Naive B cell (primary cell): Measurements from ENCODE around the gene ME3. TPM values are rescaled to one million over a fixed set of nuclear protein-coding genes. Genes with fewer than 3 reads are reported as not detected.

ENCODE experiments used
- ATAC-seq, 2 donors: fragments of 150-1000 bp; cut with Tn5 transposase; 2 replicates each; pipeline ENCODE4 v1.10.0; 2021; ENCODE audit warnings: low read depth in 2 of 2, mild to moderate bottlenecking in 2 of 2, moderate library complexity in 2 of 2
- DNase-seq: peaks from one replicate; pipeline ENCODE4 v3.0.0; 2022
- H3K27ac Mint-ChIP-seq, 6 donors: one replicate each; pipeline ENCODE4 v1.8.0; 2020 to 2022; ENCODE audit warnings: mild to moderate bottlenecking in 6 of 6, mixed read lengths in 6 of 6, moderate library complexity in 5 of 6, inconsistent platforms in 2 of 6
- H3K27me3 Mint-ChIP-seq, 3 donors: one replicate each; pipeline ENCODE4 v1.8.0; 2021 to 2022; ENCODE audit warnings: mixed read lengths in 3 of 3, mild to moderate bottlenecking in 1 of 3
- H3K36me3 Mint-ChIP-seq, 2 donors: one replicate each; pipeline ENCODE4 v1.8.0; 2020 to 2022; ENCODE audit warnings: mixed read lengths in 2 of 2, inconsistent platforms in 1 of 2, mild to moderate bottlenecking in 1 of 2
- H3K4me1 Mint-ChIP-seq, 3 donors: one replicate each; pipeline ENCODE4 v1.8.0; 2020 to 2022; ENCODE audit warnings: mixed read lengths in 3 of 3, inconsistent platforms in 1 of 3, mild to moderate bottlenecking in 1 of 3, moderate library complexity in 1 of 3
- H3K4me3 Mint-ChIP-seq, 8 donors: one replicate each; pipeline ENCODE4 v1.8.0; 2020 to 2022; ENCODE audit warnings: mild to moderate bottlenecking in 8 of 8, mixed read lengths in 8 of 8, moderate library complexity in 8 of 8, inconsistent platforms in 2 of 8
- H3K9me3 Mint-ChIP-seq, 7 donors: one replicate each; pipeline ENCODE4 v1.8.0; 2020 to 2022; ENCODE audit warnings: mixed read lengths in 7 of 7, mild to moderate bottlenecking in 5 of 7, inconsistent platforms in 2 of 7, moderate library complexity in 1 of 7
- polyA plus RNA-seq, 6 donors: library from polyadenylated mRNA; unstranded; fragments of 300-500 nt; fragmentation: Illumina TruSeq; gene quantifications; one replicate each; pipeline ENCODE4 v1.2.3, GENCODE V29; 2021; ENCODE audit warnings: low read depth in 6 of 6

ME3 gene
- polyA plus RNA-seq, 6 donors from 2014 or later, result not detected

DNA sequence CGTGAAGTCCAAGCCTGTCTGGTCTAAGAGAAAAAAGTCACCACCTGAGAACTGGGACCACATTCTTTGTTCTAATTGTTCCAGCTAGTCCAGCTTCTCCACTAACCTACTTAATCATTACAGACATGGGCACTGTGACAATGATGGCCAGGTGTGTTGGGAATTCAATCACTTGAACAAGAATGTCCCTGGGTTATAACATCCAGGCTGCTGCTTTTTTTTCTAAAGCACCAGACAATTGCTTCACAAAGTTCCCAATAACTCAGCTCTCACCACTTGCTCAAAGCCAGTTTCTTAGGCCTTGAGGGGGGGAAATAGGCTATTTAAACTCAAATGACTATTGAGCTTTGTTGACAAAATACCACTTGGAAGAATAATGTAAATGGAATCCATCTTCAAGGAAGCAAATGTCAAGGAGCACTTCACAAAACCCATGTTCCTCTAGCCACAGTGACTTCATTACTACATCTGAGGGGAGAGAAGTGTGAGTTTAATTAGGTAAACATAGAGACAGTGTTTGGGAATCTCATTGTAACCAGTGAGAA, 80.3 kb downstream of the ME3 start:
- Mint-ChIP-seq H3K9me3 (peaks cover 0 to 4% (median 0%) of the 10 kb centered on the region in 7 donors), H3K4me3 (no peak overlapping the region), H3K36me3 (no peaks in the 10 kb centered on the region), H3K4me1 (no peaks in the 10 kb centered on the region), H3K27me3 (no peaks in the 10 kb centered on the region), H3K27ac (no peak overlapping the region)
- ATAC-seq (no peak), DNase-seq (no peak)

DNA sequence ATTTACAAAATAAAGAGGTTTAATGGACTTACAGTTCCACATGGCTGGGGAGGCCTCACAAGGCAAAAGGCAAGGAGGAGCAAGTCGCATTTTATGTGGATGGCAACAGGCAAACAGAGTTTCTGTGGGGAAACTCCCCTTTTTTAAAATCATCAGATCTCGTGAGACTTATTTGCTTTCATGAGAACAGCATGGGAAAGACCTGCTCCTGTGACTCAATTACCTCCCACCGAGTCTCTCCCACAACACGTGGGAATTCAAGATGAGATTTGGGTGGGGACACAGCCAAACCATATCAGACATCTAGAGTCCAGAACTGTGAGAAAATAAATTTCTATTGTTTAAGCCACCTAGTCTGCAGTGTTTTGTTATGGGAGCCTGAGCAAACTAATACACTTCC, 80.8 kb downstream of the ME3 start:
- Mint-ChIP-seq H3K27me3 (no peaks in the 10 kb centered on the region), H3K36me3 (no peaks in the 10 kb centered on the region), H3K4me1 (no peaks in the 10 kb centered on the region), H3K9me3 (peaks cover 0 to under 1% (median 0%) of the 10 kb centered on the region in 7 donors), H3K4me3 (no peak overlapping the region), H3K27ac (peak overlapping the region in 2 of 6 donors; percentile 70 to 75)
- no peak for ATAC-seq
- DNase-seq, result no peak

GRCh38 chr11:86589856-86590589, 82.4 kb downstream of the ME3 start:
- Mint-ChIP-seq H3K27ac (peak overlapping the region in 1 of 6 donors; percentile 17), H3K4me1 (no peaks in the 10 kb centered on the region), H3K4me3 (no peak overlapping the region), H3K36me3 (no peaks in the 10 kb centered on the region), H3K27me3 (no peaks in the 10 kb centered on the region), H3K9me3 (no peaks in the 10 kb centered on the region)
- no peak for DNase-seq
- ATAC-seq, result no peak

DNA sequence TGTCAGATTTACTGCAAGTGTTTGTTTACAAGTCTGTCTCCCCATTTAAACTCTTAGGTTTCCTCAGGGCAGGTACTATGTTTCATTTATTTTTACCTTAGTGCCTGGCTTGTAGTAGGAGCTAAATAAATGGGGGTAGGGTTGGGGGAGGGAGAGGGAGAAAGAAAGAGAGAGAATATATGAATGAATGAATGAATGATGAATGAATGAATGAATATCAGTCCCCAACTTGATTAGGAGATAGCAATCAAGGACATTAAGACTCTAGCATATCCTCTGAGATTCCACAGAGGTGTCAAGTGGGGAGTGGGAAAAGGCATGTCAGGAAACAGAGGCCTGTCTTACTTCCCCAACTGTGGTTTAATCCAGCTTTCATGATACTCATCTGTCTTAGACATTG, 83.2 kb downstream of the ME3 start:
- H3K36me3 Mint-ChIP-seq, result no peaks in the 10 kb centered on the region
- H3K4me3 Mint-ChIP-seq, result no peak overlapping the region
- ATAC-seq (no peak), DNase-seq (no peak)
- H3K27ac Mint-ChIP-seq, result no peak overlapping the region
- H3K4me1 Mint-ChIP-seq, result no peaks in the 10 kb centered on the region
- no peaks in the 10 kb centered on the region for H3K27me3 Mint-ChIP-seq
- H3K9me3 Mint-ChIP-seq, result no peaks in the 10 kb centered on the region

- Mint-ChIP-seq H3K27ac (no peak overlapping the region), H3K4me3 (no peak overlapping the region), H3K27me3 (no peaks in the 10 kb centered on the region), H3K4me1 (no peaks in the 10 kb centered on the region), H3K36me3 (no peaks in the 10 kb centered on the region), H3K9me3 (no peaks in the 10 kb centered on the region)
- ATAC-seq, result no peak
- no peak for DNase-seq
Observed at GRCh38 chr11:86588566-86589090, 83.8 kb downstream of the ME3 start.

GRCh38 chr11:86587264-86588193, 84.9 kb downstream of the ME3 start:
- H3K36me3 Mint-ChIP-seq, result no peaks in the 10 kb centered on the region

GRCh38 chr11:86586307-86586706, 86.1 kb downstream of the ME3 start:
- no peaks in the 10 kb centered on the region for H3K36me3 Mint-ChIP-seq
- H3K4me1 Mint-ChIP-seq, result no peaks in the 10 kb centered on the region
- no peak for ATAC-seq
- H3K9me3 Mint-ChIP-seq, result no peaks in the 10 kb centered on the region
- no peak for DNase-seq
- H3K4me3 Mint-ChIP-seq, result no peak overlapping the region
- no peak overlapping the region for H3K27ac Mint-ChIP-seq
- H3K27me3 Mint-ChIP-seq, result no peaks in the 10 kb centered on the region

More at GRCh38 chr11:86587264-86588193, 84.9 kb downstream of the ME3 start:
- ATAC-seq (no peak), DNase-seq (no peak)
- Mint-ChIP-seq H3K27ac (no peak overlapping the region), H3K4me3 (no peak overlapping the region), H3K4me1 (no peaks in the 10 kb centered on the region), H3K9me3 (no peaks in the 10 kb centered on the region), H3K27me3 (no peaks in the 10 kb centered on the region)

GRCh38 chr11:86582898-86583297, 89.5 kb downstream of the ME3 start:
- H3K27me3 Mint-ChIP-seq, result no peaks in the 10 kb centered on the region
- DNase-seq, result no peak
- no peaks in the 10 kb centered on the region for H3K4me1 Mint-ChIP-seq
- no peak overlapping the region for H3K4me3 Mint-ChIP-seq
- no peaks in the 10 kb centered on the region for H3K36me3 Mint-ChIP-seq
- no peak overlapping the region for H3K27ac Mint-ChIP-seq
- no peaks in the 10 kb centered on the region for H3K9me3 Mint-ChIP-seq
- no peak for ATAC-seq

DNA sequence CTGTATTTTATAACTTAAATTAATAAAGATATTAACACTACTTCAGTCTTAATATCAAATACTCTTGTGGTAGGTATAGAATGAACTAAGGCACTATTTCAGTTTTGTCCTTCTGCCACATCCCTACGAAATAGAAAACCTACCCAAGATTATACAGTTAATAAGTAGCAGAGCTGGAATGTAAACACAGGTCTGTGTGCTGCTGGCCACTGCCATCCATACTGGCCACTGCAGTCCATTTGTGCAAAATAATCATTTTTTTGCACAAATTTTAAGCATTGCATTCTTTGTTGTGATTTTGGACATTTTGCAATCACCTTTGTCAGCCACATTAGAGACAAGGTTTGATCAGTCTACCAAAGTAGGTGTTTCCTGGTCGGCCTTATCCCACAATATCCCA, 91.9 kb downstream of the ME3 start:
- Mint-ChIP-seq H3K27ac (no peak overlapping the region), H3K4me1 (no peaks in the 10 kb centered on the region), H3K36me3 (no peaks in the 10 kb centered on the region), H3K27me3 (no peaks in the 10 kb centered on the region), H3K9me3 (no peaks in the 10 kb centered on the region), H3K4me3 (no peak overlapping the region)
- DNase-seq, result no peak
- ATAC-seq, result no peak

- H3K4me3 Mint-ChIP-seq, result no peak overlapping the region
- DNase-seq, result no peak
- H3K4me1 Mint-ChIP-seq, result no peaks in the 10 kb centered on the region
- no peaks in the 10 kb centered on the region for H3K36me3 Mint-ChIP-seq
- H3K9me3 Mint-ChIP-seq, result no peaks in the 10 kb centered on the region
- peak overlapping the region in 2 of 6 donors; percentile 8 to 14 for H3K27ac Mint-ChIP-seq
- no peak for ATAC-seq
- H3K27me3 Mint-ChIP-seq, result no peaks in the 10 kb centered on the region
Observed at GRCh38 chr11:86579406-86579731, 93.0 kb downstream of the ME3 start.

DNA sequence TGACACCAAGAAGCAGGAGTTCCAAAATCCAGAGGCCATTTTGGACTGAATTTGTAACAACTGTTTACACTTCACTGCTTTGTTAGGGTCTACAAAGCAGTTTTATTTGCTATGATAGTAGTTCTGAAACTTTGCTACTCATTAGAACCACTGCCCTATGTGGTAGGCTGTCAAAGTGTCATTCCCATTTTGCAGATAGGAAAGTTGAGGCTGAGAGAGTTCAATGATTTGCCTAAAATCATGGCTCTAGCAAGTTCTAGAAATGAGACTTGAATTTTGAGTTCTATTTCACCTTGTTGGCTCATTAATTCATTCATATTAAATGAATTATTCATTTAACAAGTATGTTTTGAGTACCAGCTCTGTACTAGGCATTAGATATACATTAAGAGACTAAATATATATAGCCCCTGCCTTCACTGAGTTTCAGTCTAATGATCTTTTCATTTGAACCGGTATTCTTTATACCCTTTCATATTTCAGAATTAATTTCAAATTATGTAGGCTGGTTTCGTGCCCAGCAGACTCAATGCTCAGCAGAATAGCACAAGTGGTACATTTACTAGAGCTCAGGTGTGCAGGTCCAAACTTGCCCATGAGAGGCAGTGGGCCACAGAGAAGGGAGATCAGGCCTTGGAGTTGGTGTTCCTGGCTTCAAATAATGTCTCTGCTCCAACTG, 93.5 kb downstream of the ME3 start:
- no peaks in the 10 kb centered on the region for H3K27me3 Mint-ChIP-seq
- DNase-seq (no peak), ATAC-seq (no peak)
- H3K4me1 Mint-ChIP-seq, result no peaks in the 10 kb centered on the region
- H3K36me3 Mint-ChIP-seq, result no peaks in the 10 kb centered on the region
- no peaks in the 10 kb centered on the region for H3K9me3 Mint-ChIP-seq
- H3K4me3 Mint-ChIP-seq, result no peak overlapping the region
- peak overlapping the region in 1 of 6 donors; percentile 48 for H3K27ac Mint-ChIP-seq

DNA sequence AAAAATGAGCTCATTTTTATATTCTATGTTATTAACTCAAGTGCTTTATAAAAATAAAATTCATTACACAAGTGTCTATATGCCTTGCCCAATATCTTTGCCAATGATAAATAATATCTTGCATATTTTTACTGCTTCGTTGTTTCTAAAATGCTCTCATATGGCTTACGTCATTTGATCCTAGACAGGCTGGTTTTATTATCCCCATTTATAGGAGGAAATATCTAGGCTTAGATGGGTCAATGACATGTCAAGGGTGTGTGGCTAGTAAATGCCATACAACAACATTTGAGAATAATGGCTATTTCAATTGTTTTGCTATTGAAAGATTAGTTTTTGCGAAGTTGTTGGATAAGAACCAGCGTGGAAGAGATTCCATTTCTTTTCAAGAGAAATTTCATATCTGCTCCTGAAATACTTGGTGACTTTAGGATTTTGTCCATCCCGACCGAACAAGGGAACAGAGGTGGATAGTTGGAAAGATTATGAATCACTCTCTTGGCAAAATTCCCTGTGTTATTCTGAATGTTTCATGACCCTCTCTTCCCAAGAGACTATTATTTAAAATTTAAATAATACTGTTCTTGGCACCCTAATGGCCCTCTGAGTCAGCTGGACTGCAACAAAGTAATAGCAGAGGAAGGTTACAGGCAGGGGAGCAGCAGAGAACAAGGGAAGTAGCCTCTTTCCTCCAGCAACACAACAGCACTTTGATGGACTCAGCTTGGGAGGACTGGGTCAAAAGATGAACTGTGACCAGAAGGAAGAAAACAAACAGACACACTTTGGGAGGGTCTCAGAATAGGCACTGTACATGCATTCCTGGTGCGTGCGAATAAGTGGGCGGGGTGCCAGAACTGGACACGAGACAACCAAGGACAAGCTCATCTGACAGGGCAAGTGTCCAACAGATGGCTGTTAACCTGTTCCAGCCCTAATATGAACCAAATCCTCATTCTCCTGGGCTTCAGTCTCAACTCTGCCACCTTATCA, 94.5 kb downstream of the ME3 start:
- DNase-seq (no peak), ATAC-seq (no peak)
- Mint-ChIP-seq H3K4me1 (no peaks in the 10 kb centered on the region), H3K9me3 (no peaks in the 10 kb centered on the region), H3K27ac (peak overlapping the region in 1 of 6 donors; percentile 78), H3K27me3 (no peaks in the 10 kb centered on the region), H3K4me3 (no peak overlapping the region), H3K36me3 (no peaks in the 10 kb centered on the region)
